ENCODE measurements around the gene C4BPB.

The C4BPB gene

DNA sequence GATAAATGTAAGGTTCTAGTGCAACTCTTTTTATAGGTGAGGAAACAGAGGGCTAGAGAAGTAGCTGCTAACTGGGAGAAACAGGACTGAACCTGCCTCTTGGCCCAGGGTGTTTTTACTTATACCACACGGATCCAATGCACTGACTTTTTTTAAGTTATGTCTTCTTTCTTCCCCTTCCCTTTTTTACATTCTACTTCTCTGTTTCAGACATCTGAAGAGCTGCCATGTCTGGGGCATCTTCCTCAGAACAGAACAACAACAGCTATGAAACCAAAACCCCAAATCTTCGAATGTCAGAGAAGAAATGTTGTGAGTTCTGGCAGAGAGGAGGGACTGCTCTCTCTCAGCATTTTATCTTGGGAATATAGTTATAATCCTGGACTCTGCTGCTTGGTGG is 34.2 kb upstream of the C4BPB start:
- no peak overlapping the region for H3K4me3 ChIP-seq (ENCODE audit: low read depth, low read length)
- TF ChIP-seq, protein P1, sequence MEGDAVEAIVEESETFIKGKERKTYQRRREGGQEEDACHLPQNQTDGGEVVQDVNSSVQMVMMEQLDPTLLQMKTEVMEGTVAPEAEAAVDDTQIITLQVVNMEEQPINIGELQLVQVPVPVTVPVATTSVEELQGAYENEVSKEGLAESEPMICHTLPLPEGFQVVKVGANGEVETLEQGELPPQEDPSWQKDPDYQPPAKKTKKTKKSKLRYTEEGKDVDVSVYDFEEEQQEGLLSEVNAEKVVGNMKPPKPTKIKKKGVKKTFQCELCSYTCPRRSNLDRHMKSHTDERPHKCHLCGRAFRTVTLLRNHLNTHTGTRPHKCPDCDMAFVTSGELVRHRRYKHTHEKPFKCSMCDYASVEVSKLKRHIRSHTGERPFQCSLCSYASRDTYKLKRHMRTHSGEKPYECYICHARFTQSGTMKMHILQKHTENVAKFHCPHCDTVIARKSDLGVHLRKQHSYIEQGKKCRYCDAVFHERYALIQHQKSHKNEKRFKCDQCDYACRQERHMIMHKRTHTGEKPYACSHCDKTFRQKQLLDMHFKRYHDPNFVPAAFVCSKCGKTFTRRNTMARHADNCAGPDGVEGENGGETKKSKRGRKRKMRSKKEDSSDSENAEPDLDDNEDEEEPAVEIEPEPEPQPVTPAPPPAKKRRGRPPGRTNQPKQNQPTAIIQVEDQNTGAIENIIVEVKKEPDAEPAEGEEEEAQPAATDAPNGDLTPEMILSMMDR (IDR thresholded peaks at IDR 0.05; ENCODE audit: borderline replicate concordance, insufficient read depth, low read depth, low read length) = no peak

DNA sequence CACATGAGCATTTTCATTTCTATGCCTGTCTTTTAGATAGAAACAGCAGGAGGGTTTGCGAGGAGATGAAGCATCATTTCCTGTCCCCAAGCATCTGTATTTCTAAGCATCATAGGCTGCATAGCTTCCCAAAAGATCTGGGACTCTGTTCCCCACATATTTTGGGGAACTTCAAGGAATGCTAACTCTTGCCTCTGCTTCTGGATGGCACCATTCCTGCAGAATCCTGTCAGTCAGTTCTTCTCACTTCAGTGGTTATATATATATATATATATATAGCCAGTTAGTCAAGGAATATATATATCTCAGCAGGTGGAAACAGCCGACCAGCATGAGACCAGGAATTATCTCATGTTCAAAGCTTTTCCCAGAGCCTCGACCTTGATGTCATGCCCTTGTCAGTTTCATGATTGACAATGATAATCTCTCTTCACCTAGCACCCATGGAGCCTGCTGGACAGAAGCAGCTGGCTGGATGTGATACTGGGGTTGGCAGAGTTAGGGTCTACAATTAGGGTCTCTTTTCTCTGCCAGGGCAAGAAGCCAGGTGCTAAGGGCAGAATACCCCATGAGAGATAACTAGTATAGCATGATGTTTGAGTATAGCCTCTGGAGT is 33.2 kb upstream of the C4BPB start:
- H3K4me3 ChIP-seq (ENCODE audit: low read depth, low read length) = no peak overlapping the region
- TF ChIP-seq, protein P1 (IDR thresholded peaks at IDR 0.05; ENCODE audit: borderline replicate concordance, insufficient read depth, low read depth, low read length) = no peak

DNA sequence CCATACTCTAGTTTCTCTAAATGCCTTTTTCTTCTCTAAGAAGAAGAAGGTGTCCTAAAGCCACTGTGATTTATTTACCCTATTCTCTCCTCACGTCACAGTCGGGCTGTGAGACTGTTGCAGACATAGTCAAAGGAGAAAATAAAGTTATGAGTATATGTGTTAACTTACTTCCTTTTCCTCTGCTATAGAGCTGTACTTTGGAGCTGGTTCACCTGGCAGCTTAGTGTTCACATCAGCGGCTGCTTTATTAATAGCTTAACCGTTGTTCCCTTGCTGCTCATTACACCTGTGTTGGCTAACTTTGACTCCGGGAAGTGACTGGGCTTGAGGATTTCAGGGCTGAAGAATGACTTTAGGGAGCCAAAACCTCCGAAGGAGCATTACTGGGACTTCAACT is 32.0 kb upstream of the C4BPB start:
- TF ChIP-seq, protein P1 (IDR thresholded peaks at IDR 0.05; ENCODE audit: borderline replicate concordance, insufficient read depth, low read depth, low read length) = no peak
- no peak overlapping the region for H3K4me3 ChIP-seq (ENCODE audit: low read depth, low read length)

DNA sequence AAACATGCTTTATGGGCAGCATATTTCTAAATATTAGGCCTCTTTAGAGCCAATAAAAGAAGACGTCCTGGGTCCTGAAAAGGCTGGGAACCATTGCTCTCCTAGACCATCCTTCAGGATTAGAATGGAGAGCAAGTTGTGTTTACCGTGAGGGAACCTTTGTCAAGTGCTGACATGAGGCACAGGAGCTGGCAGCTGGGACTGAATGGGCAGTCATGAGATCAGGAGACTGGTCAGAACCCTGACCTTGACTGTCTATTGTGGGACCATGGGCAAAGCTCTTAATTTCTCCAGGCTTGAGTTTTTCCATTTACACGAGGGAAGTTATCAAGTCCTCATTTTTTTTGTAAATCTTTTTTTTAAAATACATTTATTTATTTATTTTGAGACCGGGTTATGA is 30.4 kb upstream of the C4BPB start:
- H3K4me3 ChIP-seq (ENCODE audit: low read depth, low read length) = no peak overlapping the region
- TF ChIP-seq, protein P1 (IDR thresholded peaks at IDR 0.05; ENCODE audit: borderline replicate concordance, insufficient read depth, low read depth, low read length) = no peak

DNA sequence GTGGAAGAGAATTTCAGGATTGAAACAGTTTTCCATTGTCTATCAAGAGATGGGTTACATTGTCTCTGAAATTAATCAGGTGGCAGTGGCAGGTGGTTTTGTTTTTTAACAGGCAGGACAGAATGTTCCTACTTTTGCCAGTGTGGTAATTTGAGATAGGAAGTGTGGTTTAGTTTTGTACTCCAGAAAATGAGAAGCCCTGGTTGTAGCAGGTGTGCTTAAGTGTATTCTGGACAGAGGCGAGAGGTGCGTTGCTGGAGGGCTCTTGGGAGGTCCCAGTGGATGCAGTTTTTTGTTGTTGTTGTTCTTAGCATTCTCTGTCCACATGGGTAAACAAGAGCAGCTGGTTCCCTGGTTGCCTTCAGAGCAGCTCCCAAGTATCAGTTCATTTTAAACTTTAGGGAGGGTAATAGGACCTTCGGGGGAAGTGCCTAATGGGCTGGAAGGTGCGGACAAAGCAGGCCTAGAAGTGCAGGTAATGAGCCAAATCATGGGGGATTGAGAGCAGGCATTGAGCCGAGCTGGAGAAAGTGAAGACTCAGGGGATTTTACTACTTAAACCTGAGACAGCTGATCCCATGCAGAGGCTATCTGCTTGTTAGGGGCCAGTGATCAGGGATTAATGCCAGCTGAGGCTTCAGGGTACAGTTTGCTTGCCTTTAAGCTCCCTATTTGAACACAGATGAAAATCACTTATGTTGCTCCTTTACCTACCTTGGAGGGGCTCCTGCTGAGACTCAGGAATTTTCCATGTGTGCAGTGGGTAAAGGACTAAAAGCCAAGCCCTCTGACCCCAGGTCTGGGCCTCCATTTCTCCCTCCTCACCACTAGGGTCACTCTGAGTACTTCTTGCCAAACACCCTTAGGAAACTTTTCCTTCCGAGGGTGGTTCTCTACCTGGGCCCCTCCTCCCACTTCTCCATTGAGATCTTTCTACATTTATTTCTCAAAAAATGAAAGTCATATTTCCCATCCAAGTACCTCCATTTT is 29.5 kb upstream of the C4BPB start:
- H3K4me3 ChIP-seq (ENCODE audit: low read depth, low read length) = no peak overlapping the region
- TF ChIP-seq, protein P1 (IDR thresholded peaks at IDR 0.05; ENCODE audit: borderline replicate concordance, insufficient read depth, low read depth, low read length) = 0 out of 2 replicates have a peak, but pooled peaks have one; percentile 11

DNA sequence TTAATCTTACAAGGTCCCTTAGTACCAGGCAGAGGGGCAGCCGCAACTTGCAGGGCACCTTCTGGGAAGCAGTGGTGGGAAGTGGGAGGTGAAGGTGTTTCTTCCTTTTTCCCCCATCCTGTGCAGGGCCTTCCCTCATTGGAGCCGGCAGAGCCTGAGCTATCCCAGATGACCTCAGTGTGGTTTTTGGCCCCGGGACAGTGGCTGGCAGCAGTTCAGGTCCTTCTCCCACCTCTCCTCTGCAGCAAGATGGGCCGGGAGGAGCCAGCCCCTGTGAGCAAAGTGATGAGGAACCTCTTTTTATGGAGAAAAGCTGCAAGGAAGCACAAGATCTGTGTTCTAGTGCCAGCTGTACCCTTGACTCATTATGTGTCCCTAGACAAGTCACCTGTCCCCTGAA is 28.8 kb upstream of the C4BPB start:
- no peak overlapping the region for H3K4me3 ChIP-seq (ENCODE audit: low read depth, low read length)
- TF ChIP-seq, protein P1 (IDR thresholded peaks at IDR 0.05; ENCODE audit: borderline replicate concordance, insufficient read depth, low read depth, low read length) = no peak

Measured in GM12875 (cell line).